H1 (cell line): ENCODE data around the gene PMM1. TPM values are rescaled to one million over a fixed set of nuclear protein-coding genes. Genes with fewer than 3 reads are reported as not detected.

ENCODE experiments used
- EP300 ChIP-seq, 2 experiments: IDR thresholded peaks; 1 replicate in 1 of 2; 2 replicates in 1 of 2; pipeline ENCODE4 v1.6.1; 2011 to 2012; ENCODE audit warnings: low read depth in 2 of 2, low read length in 2 of 2, mild to moderate bottlenecking in 2 of 2, borderline replicate concordance in 1 of 2, inconsistent platforms in 1 of 2, moderate library complexity in 1 of 2
- KDM4A ChIP-seq: IDR thresholded peaks from one replicate; pipeline ENCODE4 v1.7.1; 2012; ENCODE audit warnings: low read depth, mild to moderate bottlenecking, moderate library complexity, low read length, inconsistent platforms; ENCODE audit not compliant: severe bottlenecking
- PHF8 ChIP-seq: fragments of 200-600 bp; sonication (generic); conservative IDR thresholded peaks from 2 replicates; pipeline ENCODE4 v1.7.1; 2012; ENCODE audit warnings: low read depth, mild to moderate bottlenecking, inconsistent platforms, low read length, moderate library complexity
- TEAD4 ChIP-seq: IDR thresholded peaks from 2 replicates; pipeline ENCODE4 v1.6.1; 2012; ENCODE audit warnings: low read depth, low read length, inconsistent platforms, mixed read lengths
- polyA plus RNA-seq, 7 experiments: library from polyadenylated mRNA; depleted of rRNA in 3 of 7; stranded (reverse) in 5 of 7; unstranded in 2 of 7; fragments of >200 nt in 5 of 7; fragments of 200-250 nt in 2 of 7; gene quantifications; 1 replicate in 5 of 7; 2 replicates in 1 of 7; 4 replicates in 1 of 7; pipeline versions ENCODE4 v1.2.1 to v1.2.3, GENCODE V29; 2011 to 2013; ENCODE audit warnings: missing spikeins in 2 of 7, mixed read lengths in 2 of 7
- total RNA-seq: library from RNA; stranded (reverse); fragmentation: NEBNext Ultra II Directional; extraction: Animal tissue kit (Norgen Biotek cat#: 25700); gene quantifications from 2 replicates; pipeline ENCODE4 v1.2.1, GENCODE V29; 2021

PMM1 gene
- total and polyA plus RNA-seq, 2 of the 8 experiments (the other 6 are each of a cell fraction or from before 2014, with no cell fraction given): 11.3 to 20.0 TPM

DNA sequence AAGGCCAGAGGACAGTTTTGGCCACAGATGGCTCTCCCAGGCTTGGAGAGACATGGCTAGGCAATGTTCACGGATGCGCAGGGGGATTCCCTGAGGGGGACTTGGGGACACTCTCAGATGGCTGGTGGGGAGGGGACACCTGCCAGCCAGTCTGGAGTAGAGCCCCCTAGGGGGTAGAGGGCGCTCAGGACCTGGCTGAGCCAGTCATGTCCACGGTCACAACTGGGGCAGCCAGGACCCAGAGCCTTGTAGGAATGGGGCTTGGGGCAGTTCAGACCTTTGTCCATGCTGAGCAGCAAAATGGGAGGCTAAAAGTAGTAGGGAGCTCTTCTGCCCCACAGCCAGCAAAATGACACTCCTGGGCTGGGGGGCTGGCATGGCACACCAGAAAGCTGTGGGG is 27.2 kb downstream of the PMM1 start (continued):
- TF ChIP-seq KDM4A (no peak), EP300 (IDR thresholded peaks at IDR 0.05; ENCODE audit: borderline replicate concordance in 1 of 2, low read depth in 2 of 2, low read length in 2 of 2) (no peak), PHF8 (no peak), TEAD4 (no peak)
